GM23338 (cell line): ENCODE results near the gene KRTAP8-1. TPM values are rescaled to one million over a fixed set of nuclear protein-coding genes. Genes with fewer than 3 reads are reported as not detected.

Experiments
- ATAC-seq: fragments of 200-7000 bp; cut with Tn5 transposase; 3 replicates; pipeline ENCODE4 v1.9.1; 2020
- DNase-seq: peaks from one replicate; pipeline ENCODE4 v3.0.0-alpha.2; 2015; ENCODE audit warnings: low spot score
- H2AFZ ChIP-seq: fragments of 200-600 bp; sonication (generic); 2 replicates; pipeline ENCODE4 v1.8.0; 2016; ENCODE audit warnings: antibody characterized with exemption, mild to moderate bottlenecking, moderate library complexity
- H3F3A ChIP-seq: fragments of 200-600 bp; sonication (generic); replicated peaks from 2 replicates; pipeline ENCODE4 v1.8.0; 2017; ENCODE audit warnings: antibody characterized with exemption, mixed run types, low read depth
- H3K27ac ChIP-seq: fragments of 200-600 bp; sonication (generic); 2 replicates; pipeline ENCODE4 v1.6.1; 2016; ENCODE audit warnings: low read depth
- H3K27me3 ChIP-seq: fragments of 200-600 bp; sonication (generic); 2 replicates; pipeline ENCODE4 v1.8.0; 2016; ENCODE audit warnings: mild to moderate bottlenecking, mixed run types, moderate library complexity; ENCODE audit not compliant: insufficient read depth
- H3K36me3 ChIP-seq: fragments of 200-600 bp; sonication (generic); 2 replicates; pipeline ENCODE4 v1.8.0; 2016; ENCODE audit warnings: mild to moderate bottlenecking; ENCODE audit not compliant: insufficient read depth
- H3K4me1 ChIP-seq: fragments of 200-600 bp; sonication (generic); 2 replicates; pipeline ENCODE4 v1.8.0; 2016; ENCODE audit warnings: mild to moderate bottlenecking, moderate library complexity; ENCODE audit not compliant: insufficient read depth
- H3K4me2 ChIP-seq: fragments of 200-600 bp; sonication (generic); 2 replicates; pipeline ENCODE4 v1.7.1; 2017; ENCODE audit warnings: mixed run types
- H3K4me3 ChIP-seq: fragments of 200-600 bp; sonication (generic); 2 replicates; pipeline ENCODE4 v1.6.1; 2016; ENCODE audit warnings: mixed run types
- H3K79me2 ChIP-seq: fragments of 200-600 bp; sonication (generic); replicated peaks from 2 replicates; pipeline ENCODE4 v1.8.0; 2017; ENCODE audit warnings: mild to moderate bottlenecking; ENCODE audit not compliant: insufficient read depth
- H3K9me2 ChIP-seq: fragments of 200-600 bp; sonication (generic); 2 replicates; pipeline ENCODE4 v1.8.0; 2017; ENCODE audit not compliant: insufficient read depth
- H4K20me1 ChIP-seq: fragments of 200-600 bp; sonication (generic); replicated peaks from 2 replicates; pipeline ENCODE4 v1.8.0; 2017; ENCODE audit warnings: mild to moderate bottlenecking; ENCODE audit not compliant: insufficient read depth
- H3K27ac Mint-ChIP-seq: 2 replicates; pipeline ENCODE4 v1.8.0; 2020; ENCODE audit warnings: inconsistent platforms, mild to moderate bottlenecking, moderate library complexity, mixed read lengths
- H3K27me3 Mint-ChIP-seq: 3 replicates; pipeline ENCODE4 v1.8.0; 2022; ENCODE audit warnings: low read depth, mild to moderate bottlenecking, moderate library complexity, mixed read lengths, inconsistent platforms; ENCODE audit not compliant: insufficient read depth, poor library complexity
- H3K36me3 Mint-ChIP-seq: 3 replicates; pipeline ENCODE4 v1.8.0; 2021; ENCODE audit warnings: low read depth, mild to moderate bottlenecking, inconsistent platforms, moderate library complexity, mixed read lengths
- H3K4me1 Mint-ChIP-seq: 3 replicates; pipeline ENCODE4 v1.8.0; 2020; ENCODE audit warnings: mild to moderate bottlenecking, inconsistent platforms, mixed read lengths
- H3K4me3 Mint-ChIP-seq: 3 replicates; pipeline ENCODE4 v1.8.0; 2021; ENCODE audit warnings: moderate library complexity, mild to moderate bottlenecking, inconsistent platforms, mixed read lengths
- H3K9me3 Mint-ChIP-seq: 3 replicates; pipeline ENCODE4 v1.8.0; 2020; ENCODE audit warnings: moderate library complexity, mild to moderate bottlenecking, inconsistent platforms, mixed read lengths
- CREB1 ChIP-seq: fragments of 250-450 bp; sonication (Bioruptor Pico); IDR thresholded peaks from 2 replicates; pipeline ENCODE4 v1.5.0; 2020; ENCODE audit warnings: low read depth, mild to moderate bottlenecking, moderate library complexity
- EZH2 ChIP-seq: fragments of 200-600 bp; sonication (generic); IDR thresholded peaks from one replicate; pipeline ENCODE4 v1.8.0; 2017; ENCODE audit warnings: antibody characterized with exemption, mild to moderate bottlenecking, low read depth; ENCODE audit not compliant: unreplicated experiment
- EZH2phosphoT487 ChIP-seq: fragments of 200-600 bp; sonication (generic); IDR thresholded peaks from one replicate; pipeline ENCODE4 v1.8.1; 2018; ENCODE audit warnings: antibody characterized with exemption; ENCODE audit not compliant: unreplicated experiment
- JUNB ChIP-seq: IDR thresholded peaks from one replicate; pipeline ENCODE4 v1.6.1; 2016; ENCODE audit warnings: antibody characterized with exemption; ENCODE audit not compliant: unreplicated experiment
- NANOG ChIP-seq: IDR thresholded peaks from 2 replicates; pipeline ENCODE4 v1.6.1; 2016; ENCODE audit warnings: antibody characterized with exemption, borderline replicate concordance
- POLR2AphosphoS5 ChIP-seq: IDR thresholded peaks from 2 replicates; pipeline ENCODE4 v1.6.1; 2016; ENCODE audit warnings: antibody characterized with exemption, low read depth
- REST ChIP-seq: IDR thresholded peaks from one replicate; pipeline ENCODE4 v1.6.1; 2018; ENCODE audit warnings: antibody characterized with exemption; ENCODE audit not compliant: unreplicated experiment
- STAT1 ChIP-seq: IDR thresholded peaks from one replicate; pipeline ENCODE4 v1.6.1; 2016; ENCODE audit warnings: antibody characterized with exemption; ENCODE audit not compliant: unreplicated experiment
- ZNF114 ChIP-seq: fragments of 250-450 bp; sonication (Bioruptor Pico); IDR thresholded peaks from 2 replicates; pipeline ENCODE4 v1.5.0; 2020; ENCODE audit warnings: mild to moderate bottlenecking, moderate library complexity
- ZNF331 ChIP-seq: fragments of 250-450 bp; sonication (Bioruptor Pico); IDR thresholded peaks from 2 replicates; pipeline ENCODE4 v1.5.0; 2020; ENCODE audit warnings: low read depth, mild to moderate bottlenecking, moderate library complexity
- ZNF462 ChIP-seq: fragments of 250-450 bp; sonication (Bioruptor Pico); IDR thresholded peaks from 2 replicates; pipeline ENCODE4 v1.5.0; 2020; ENCODE audit warnings: mild to moderate bottlenecking, moderate library complexity
- polyA plus RNA-seq: library from polyadenylated mRNA; unstranded; fragments of >200 nt; fragmentation: Nextera tagmentation; extraction: Ambion mirVana; gene quantifications from 2 replicates; pipeline ENCODE4 v1.2.1, GENCODE V29; 2016
- total RNA-seq: library from RNA; depleted of rRNA; stranded (reverse); fragments of >200 nt; shearing (Covaris generic); gene quantifications from 2 replicates; pipeline ENCODE4 v1.2.3, GENCODE V29; 2014
- TF ChIP-seq, protein P1 (sequence below), 2 experiments: fragments of 200-600 bp in 1 of 2; sonication (generic) in 1 of 2; conservative IDR thresholded peaks; 2 replicates each; pipeline versions ENCODE4 v1.5.1 to v1.6.1; 2016 to 2017; ENCODE audit warnings: antibody characterized with exemption in 2 of 2, low read depth in 2 of 2, mild to moderate bottlenecking in 2 of 2, moderate library complexity in 1 of 2
- TF ChIP-seq, protein P2 (sequence below): IDR thresholded peaks from 2 replicates; pipeline ENCODE4 v1.6.1; 2016; ENCODE audit warnings: antibody characterized with exemption

Gene KRTAP8-1
- total and polyA plus RNA-seq, 2 experiments from 2014 or later = not detected

- no peak overlapping the region for H3K4me2 ChIP-seq
- DNase-seq = no peak
- Mint-ChIP-seq H3K4me3 (no peak overlapping the region), H3K36me3 (no peaks in the 10 kb centered on the region), H3K4me1 (no peaks in the 10 kb centered on the region), H3K27me3 (no peaks in the 10 kb centered on the region), H3K9me3 (no peaks in the 10 kb centered on the region), H3K27ac (no peak overlapping the region)
- no peak overlapping the region for H2AFZ ChIP-seq
- H3K4me3 ChIP-seq = no peak overlapping the region
- no peaks in the 10 kb centered on the region for H3K79me2 ChIP-seq
- no peaks in the 10 kb centered on the region for H4K20me1 ChIP-seq
- H3K4me1 ChIP-seq = no peaks in the 10 kb centered on the region
- no peak for TF ChIP-seq EZH2phosphoT487
- TF ChIP-seq POLR2AphosphoS5 = no peak
- TF ChIP-seq, protein P1, sequence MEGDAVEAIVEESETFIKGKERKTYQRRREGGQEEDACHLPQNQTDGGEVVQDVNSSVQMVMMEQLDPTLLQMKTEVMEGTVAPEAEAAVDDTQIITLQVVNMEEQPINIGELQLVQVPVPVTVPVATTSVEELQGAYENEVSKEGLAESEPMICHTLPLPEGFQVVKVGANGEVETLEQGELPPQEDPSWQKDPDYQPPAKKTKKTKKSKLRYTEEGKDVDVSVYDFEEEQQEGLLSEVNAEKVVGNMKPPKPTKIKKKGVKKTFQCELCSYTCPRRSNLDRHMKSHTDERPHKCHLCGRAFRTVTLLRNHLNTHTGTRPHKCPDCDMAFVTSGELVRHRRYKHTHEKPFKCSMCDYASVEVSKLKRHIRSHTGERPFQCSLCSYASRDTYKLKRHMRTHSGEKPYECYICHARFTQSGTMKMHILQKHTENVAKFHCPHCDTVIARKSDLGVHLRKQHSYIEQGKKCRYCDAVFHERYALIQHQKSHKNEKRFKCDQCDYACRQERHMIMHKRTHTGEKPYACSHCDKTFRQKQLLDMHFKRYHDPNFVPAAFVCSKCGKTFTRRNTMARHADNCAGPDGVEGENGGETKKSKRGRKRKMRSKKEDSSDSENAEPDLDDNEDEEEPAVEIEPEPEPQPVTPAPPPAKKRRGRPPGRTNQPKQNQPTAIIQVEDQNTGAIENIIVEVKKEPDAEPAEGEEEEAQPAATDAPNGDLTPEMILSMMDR (conservative IDR thresholded peaks at IDR 0.05; ENCODE audit: low read depth in 2 of 2) = no peak
- no peak for TF ChIP-seq STAT1
- no peak for TF ChIP-seq REST
- TF ChIP-seq ZNF331 (CRISPR knock-in tag) = no peak
- no peak for TF ChIP-seq JUNB
- TF ChIP-seq CREB1 = no peak
- TF ChIP-seq ZNF462 (CRISPR knock-in tag) = no peak
- TF ChIP-seq EZH2 = no peak
- TF ChIP-seq, protein P2, sequence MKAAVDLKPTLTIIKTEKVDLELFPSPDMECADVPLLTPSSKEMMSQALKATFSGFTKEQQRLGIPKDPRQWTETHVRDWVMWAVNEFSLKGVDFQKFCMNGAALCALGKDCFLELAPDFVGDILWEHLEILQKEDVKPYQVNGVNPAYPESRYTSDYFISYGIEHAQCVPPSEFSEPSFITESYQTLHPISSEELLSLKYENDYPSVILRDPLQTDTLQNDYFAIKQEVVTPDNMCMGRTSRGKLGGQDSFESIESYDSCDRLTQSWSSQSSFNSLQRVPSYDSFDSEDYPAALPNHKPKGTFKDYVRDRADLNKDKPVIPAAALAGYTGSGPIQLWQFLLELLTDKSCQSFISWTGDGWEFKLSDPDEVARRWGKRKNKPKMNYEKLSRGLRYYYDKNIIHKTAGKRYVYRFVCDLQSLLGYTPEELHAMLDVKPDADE = no peak
- no peak for TF ChIP-seq ZNF114 (CRISPR knock-in tag)
- no peak for TF ChIP-seq NANOG
- no peaks in the 10 kb centered on the region for H3K27me3 ChIP-seq
- no peaks in the 10 kb centered on the region for H3K36me3 ChIP-seq
- no peaks in the 10 kb centered on the region for H3F3A ChIP-seq
- no peak for ATAC-seq
- no peak overlapping the region for H3K27ac ChIP-seq
- peaks cover 7% of the 10 kb centered on the region; the same call in 1 of the 2 replicates for H3K9me2 ChIP-seq
These were observed 25.5 kb upstream of the KRTAP8-1 start for GRCh38 chr21:30838536-30838935.
